Lower leg skin (tissue), 3 donors: ENCODE measurements around the gene KRT5.

Source experiments
- CTCF ChIP-seq, 3 donors: fragments of 450-650 bp; IDR thresholded peaks; one replicate each; pipeline ENCODE4 v1.5.1; 2016; ENCODE audit warnings: antibody characterized with exemption in 3 of 3, mild to moderate bottlenecking in 3 of 3, moderate library complexity in 2 of 3
- POLR2A ChIP-seq, 2 donors: fragments of 450-650 bp; IDR thresholded peaks; one replicate each; pipeline ENCODE4 v1.6.1; 2016 to 2017; ENCODE audit warnings: antibody characterized with exemption in 2 of 2, mild to moderate bottlenecking in 1 of 2, moderate library complexity in 1 of 2

GRCh38 chr12:52529846-52530245 lies 9.7 kb upstream of the KRT5 start:
- TF ChIP-seq CTCF (IDR thresholded peaks at IDR 0.05) (no peak), POLR2A (IDR thresholded peaks at IDR 0.05) (no peak)
